HG02798 (cell line): ENCODE measurements around the gene SCGB2A2.

ENCODE experiments used
- ATAC-seq: cut with Tn5 transposase; IDR thresholded peaks from one replicate; pipeline ENCODE4 v1.9.1; 2021; ENCODE audit warnings: mild to moderate bottlenecking; ENCODE audit not compliant: unreplicated experiment, poor library complexity

Gene SCGB2A2

DNA sequence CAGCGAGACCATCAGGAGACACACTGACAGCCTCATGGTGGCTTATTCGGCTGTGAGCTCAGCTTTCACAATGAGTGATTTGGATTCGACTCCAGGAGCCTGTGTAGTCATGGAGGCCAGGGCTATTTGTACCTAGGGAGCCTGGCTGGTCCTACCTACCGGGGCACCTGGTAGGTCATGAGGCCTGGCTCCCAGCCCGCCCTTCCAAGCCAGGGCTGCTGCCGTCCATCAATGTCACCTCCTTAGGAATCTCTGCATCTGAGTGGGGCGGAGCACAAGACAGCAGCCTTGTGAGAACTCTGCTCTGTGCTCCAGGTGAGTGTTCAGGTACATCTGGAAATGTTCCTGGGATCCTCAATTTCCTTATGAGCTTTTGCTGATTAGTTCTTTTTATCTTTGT, 29.0 kb downstream of the SCGB2A2 start, which contains the start of gene SCGB1D4:
Gene SCGB1D4 (minus strand): TSS at position 101 of the 400 bp plus-strand sequence. CDS start 65 bp downstream, at position 36.
- ATAC-seq: no peak

DNA sequence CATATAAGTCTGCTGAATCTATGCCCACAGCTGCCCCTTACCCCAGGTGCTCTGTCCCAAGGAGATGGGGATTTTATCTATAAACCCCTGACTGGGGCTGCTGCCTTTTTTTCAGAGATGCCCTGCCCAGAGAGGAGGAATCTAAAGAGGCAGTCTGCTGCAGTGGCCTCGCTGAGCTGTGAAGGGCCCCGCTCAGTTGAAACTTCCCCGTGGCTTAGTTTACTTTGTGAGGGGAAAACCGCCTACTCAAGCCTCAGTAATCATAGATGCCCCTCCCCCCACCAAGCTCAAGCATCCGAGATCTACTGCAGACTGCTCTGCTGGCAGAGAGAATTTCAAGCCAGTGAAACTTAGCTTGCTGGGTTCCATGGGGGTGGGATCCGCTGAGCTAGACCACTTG, 36.3 kb downstream of the SCGB2A2 start:
- ATAC-seq: no peak

DNA sequence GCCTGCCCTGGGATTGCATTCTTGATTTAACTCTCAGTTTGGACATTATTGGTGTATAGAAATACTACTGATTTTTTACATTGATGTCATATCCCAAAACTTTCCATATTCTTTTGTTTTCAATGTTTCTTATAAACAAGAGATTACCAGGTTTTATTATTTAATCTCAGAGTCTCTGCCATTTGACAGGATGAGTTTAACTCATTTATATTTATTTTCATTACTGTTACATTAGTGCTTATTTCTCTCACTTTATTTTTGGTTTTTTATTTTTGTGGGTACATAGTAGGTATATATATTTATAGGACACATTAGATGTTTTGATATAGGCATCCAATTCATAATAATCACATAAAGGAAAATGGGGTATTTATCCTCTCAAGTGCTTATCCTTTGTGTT, 38.0 kb downstream of the SCGB2A2 start:
- no peak for ATAC-seq

GRCh38 chr11:62309991-62310390, 40.0 kb downstream of the SCGB2A2 start:
- ATAC-seq: no peak

GRCh38 chr11:62315431-62315830, 45.5 kb downstream of the SCGB2A2 start:
- ATAC-seq: no peak

DNA sequence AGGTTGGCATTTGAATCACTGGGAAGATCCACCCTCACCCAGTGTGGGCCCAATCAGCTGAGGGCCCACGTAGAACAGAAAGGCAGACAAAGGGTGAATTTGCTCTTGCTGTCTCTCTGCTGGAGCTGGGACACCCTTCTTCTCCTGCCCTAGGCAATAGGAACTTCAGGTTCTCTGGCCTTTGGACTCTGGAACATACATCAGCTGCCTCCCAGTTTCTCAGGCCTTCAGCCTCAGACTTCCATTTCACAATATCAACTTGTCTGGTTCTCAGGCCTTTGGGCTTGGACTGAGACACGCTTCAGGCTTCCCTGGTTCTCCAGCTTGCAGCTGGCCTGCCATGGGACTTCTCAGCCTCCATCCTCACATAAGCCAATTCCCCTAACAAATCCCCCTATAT, 52.6 kb downstream of the SCGB2A2 start:
- ATAC-seq: no peak
